GM19239 (cell line): ENCODE results near the gene CCDC78.
"Not testable (repeated sequence)": the region's sequence is repeated elsewhere in the genome, so short reads cannot be mapped to it uniquely, and the experiment has no call there.

Experiments used
- DNase-seq: peaks from one replicate; pipeline ENCODE4 v3.0.0; 2011; ENCODE audit warnings: low spot score; ENCODE audit not compliant: insufficient read length
- FAIRE-seq: peaks from 2 replicates; lab custom pipeline; 2011; peaks lifted over from hg19 to GRCh38; lab: Jason Lieb, UNC

The CCDC78 gene

DNA sequence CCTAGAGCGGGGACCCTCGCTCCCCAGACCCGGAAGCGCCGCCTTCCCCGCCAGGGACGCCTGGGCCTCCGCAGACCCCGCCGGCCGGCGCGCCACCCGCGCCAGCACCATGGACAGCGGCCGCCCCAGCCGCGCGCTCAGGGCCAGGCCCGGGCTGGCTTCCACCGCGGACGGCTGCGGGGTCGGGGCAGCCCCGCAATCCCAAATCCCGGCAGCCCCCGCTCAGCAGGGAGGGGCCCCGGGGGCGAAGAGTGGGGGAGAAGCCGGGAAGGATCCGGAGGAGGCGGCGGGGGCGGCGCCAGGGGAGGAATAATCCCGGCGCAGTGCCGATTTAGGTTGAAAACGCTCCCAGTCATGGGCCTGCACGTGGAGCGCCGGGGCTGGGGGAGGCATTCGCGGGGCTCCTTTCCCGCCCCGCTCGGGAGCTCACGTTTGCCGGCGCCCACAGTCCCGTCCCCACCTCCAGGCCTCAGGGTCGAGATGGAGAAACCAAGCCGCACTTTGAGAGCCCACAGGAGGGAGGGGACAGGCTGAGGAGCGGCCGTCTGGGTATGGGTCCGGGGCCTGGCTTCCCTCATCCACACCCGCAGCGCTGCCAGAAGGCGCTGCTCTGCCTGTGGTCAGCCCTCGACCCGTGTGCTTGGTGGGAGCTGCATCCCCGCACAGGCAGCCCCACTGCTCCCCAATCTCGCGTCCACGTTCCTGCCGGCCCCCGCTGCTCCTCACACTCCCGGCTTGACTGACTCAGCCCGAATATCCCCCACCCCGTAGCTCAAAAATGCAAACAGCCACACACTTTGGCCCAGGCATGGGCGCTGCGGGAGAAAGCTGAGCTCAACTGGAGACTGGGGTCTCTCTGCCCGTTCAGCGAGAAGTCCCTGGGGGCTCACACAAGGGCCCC, 25.3 kb downstream of the CCDC78 start:
- FAIRE-seq (no peak), DNase-seq (no peak)

DNA sequence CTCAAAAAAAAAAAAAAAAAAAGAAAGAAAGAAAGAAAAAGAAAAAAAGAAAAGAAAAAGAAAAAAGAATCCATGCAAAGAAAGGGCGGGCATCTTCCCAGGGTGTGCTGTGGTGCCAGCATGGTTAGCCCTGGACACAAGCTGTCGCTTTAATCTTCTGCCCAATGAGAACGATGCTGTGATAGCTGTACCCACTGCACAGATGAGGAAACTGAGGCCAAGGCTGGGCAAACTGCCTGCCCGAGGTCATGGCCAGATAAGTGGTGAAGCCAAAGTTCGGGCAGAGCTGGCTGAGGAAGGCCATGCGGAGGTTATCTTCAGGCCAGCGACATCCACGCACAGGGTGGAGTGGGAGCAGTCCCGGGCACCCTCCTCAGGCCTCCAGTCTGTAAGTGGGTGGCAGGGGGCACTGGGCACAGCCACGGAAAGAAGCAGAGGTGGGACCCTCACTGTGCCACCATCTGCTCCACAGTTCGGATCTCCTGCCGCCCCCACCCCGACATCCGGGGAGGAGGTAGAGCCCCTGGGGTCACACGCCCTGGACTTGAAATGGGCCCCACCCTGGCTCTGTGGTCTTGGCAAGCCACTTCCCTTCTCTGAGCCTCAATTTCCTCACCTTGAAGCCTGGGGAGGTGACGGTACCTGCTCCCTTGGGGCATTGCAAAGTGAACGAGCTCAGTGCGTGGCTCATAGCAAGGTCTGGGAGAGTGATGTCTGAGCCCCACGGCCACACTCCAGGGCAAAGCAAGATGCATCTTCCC, 27.2 kb downstream of the CCDC78 start:
- no peak for FAIRE-seq

GRCh38 chr16:695355-696089, 30.7 kb downstream of the CCDC78 start:
- DNase-seq, result peak; percentile 83
- FAIRE-seq, result no peak

More for the DNA sequence above, 27.2 kb downstream of the CCDC78 start:
- DNase-seq, result no peak

DNA sequence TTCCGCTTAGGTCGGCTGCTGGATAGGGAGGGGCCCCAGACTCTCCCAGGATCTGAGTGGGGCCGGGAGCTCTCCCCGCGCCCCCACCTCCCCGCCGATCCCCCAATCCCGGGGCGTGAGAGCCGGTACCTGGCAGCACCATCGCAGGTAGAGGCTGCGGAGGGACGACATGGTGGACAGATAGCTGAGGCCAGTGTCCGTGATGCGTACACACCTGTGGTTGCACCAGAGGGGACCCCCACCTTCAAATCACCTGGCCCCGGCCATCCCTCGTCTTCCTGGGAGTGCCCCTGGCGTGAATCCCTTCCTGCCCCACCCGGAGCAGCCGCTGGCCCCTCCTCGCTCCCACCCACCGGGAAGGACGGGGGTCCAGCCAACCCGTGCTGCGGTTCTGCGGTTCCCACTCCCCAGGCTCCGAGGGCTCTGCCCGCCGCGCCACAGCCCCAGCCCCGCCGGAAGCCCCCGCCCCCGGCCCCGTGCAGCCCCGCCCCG, 31.3 kb downstream of the CCDC78 start:
- FAIRE-seq (no peak), DNase-seq (no peak)

GRCh38 chr16:694187-694862, 31.9 kb downstream of the CCDC78 start:
- no peak for DNase-seq
- no peak for FAIRE-seq

DNA sequence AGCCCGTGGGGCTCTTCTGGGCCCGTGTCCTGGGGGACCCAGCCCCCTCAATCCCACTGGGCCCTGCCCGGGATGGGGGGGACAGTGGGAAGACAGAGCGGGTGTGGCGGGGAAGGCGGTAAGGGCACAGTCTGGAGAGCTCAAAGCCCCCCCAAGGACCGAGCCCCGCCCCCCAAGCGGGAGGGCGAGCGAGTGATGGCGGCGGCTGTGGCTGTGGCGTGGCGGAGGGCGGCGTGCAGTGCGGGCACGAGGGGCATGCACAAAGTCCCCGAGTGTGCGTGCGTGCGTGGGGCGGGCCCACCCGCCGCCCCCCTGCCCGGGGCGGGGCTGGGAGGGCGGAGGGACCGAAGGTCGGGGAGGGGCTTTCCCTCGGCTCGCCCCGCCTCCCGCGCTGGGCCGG, 32.5 kb downstream of the CCDC78 start:
- DNase-seq (no peak), FAIRE-seq (no peak)

DNA sequence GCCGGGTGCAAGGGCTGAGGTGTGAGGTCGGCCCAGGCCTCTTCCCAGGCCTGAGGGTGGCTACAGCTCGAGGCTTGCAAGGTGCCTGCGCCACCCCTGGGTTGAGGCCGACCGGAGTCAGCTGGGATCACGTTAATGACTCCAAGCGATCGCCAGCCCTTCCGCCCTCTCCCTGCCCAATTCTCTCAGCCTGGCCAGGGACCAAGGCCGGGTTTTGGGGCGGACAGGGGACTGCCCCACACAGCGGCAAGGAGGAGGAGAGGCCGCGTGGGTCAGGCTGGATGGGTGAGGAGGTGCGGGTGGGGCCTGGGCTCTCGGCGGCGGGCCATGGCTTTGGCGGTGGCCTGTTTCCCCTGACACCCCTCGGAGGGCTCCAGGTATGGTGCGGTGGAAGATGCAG, 32.9 kb downstream of the CCDC78 start:
- no peak for FAIRE-seq
- no peak for DNase-seq

DNA sequence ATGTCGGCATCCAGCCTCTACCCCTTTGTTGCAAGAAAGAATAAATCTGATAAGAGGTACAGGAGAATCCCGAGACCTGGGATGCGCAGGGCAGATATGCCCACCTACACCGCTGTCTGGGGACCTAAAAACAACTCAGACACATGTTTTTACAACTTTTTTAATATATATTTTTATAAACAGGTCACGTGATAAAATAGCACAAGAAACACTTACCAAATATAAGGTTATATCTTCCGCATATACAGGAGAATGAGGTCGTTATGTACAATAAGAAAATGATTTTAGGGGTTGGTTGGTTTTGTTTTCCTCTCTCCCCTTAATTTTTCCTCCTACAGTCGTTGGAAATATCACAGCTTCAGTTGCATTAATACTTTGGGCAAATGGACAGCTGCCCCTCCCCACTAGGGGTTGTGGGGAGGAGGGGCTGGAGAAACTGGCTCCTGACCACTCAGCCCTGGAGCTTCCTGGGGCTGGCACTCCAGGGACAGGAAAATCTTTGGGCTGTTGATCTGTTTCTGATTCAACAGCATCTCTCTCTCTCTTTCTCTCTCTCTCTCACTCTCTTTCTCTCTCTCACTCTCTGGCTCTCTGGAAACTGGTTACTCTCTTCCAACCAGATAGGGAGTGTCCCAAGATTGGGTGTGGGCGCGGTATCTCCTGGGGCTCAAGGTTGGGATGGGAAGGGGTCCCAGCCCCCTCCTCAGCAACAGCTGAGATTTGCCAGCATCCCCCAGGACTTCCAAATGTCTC, 33.7 kb downstream of the CCDC78 start:
- no peak for DNase-seq
- FAIRE-seq, result no peak

DNA sequence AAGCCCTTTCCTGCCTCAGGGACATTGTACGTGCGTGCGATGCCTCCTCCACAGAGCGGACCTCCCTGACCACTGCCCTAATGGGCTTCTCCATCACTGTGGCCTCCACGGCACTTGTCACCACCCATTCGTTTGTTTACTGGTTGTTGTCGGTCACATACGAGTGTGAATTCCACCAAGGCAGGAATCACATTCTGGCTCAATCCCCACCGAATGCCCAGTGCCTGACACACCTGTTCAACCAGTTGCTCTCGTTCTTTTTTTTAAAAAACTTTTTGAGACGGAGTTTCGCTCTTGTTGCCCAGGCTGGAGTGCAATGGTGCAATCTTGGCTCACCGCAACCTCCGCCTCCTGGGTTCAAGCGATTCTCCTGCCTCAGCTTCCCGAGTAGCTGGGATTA, 35.0 kb downstream of the CCDC78 start:
- DNase-seq, FAIRE-seq: not testable (repeated sequence)

DNA sequence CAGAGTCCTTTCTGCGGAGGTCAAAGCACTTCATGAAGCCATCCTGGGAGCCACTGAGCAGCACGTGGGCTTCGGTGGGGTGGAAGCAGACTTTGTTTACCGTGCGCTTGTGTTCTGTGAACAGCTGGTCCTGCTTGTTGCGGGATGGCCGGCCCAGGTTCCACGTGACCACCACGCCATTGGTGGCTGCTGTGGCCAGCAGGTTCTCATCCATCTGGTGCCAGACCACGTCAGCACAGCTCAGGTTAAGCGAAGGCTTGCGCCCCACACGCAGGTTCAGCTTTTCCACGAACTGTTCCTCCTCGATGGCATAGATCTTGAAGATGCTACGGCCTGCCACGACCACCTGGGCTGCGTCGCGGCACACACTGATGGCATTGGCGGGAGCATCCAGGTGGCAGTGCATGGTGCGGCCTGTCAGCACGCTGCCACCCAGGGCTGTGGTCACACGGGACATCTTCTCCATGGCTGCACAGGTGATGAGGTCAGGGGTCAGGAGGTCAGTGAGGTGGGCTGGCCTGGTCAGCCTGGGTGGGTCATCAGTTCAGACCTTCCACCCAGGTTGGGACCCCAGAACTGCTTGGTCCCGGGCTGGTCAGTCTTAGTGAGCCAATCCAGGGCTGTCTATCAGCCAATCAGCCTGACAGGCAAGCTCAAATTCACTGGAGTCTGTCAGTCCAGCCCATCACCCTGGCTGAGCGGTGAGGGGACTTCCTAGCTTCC, 36.9 kb downstream of the CCDC78 start:
- FAIRE-seq (no peak), DNase-seq (no peak)

- no peak for FAIRE-seq
- DNase-seq, result no peak
These were observed 38.7 kb downstream of the CCDC78 start for GRCh38 chr16:687499-687898.

DNA sequence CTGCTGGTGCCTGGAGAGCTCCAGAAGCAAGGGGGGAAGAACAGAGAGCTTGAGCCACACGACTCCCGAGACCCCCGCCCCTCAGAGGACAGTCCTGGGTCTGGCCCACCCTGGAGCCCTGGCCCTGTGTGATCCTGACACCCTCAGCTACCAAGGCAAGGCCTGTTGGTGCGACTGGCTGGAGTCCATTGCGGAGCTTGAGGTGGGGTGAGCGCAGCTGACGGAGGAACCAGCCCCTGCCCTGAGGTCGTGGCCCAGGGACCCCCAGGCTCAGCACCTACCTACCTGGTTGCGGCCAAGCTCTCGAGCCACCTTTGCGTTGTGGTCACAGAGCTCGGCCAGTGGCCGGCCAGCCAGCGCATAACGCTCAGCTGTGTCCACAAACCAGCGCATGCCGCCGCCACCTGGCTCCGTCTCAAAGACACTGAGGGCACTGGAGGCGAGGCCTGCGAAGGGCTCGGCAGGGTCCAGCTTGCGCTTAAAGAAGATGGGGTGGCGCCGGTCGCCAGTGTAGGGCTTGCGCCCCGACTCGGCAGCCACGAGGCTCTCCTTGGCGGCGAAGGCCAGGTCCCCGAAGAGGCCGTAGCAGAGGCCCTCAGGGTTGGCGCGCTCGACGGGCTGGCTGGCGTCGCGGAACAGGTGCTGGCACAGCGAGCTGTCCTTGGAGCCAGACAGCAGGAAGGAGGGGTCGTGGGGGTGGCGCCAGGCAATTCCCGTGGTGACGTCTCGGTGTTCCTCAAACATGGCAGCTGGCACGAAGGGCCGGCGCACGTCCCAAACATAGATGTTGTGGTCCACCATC, 39.6 kb downstream of the CCDC78 start:
- FAIRE-seq (no peak), DNase-seq (no peak)

- DNase-seq, result no peak
- FAIRE-seq, result no peak
These were observed 40.3 kb downstream of the CCDC78 start for GRCh38 chr16:685967-686366.

DNA sequence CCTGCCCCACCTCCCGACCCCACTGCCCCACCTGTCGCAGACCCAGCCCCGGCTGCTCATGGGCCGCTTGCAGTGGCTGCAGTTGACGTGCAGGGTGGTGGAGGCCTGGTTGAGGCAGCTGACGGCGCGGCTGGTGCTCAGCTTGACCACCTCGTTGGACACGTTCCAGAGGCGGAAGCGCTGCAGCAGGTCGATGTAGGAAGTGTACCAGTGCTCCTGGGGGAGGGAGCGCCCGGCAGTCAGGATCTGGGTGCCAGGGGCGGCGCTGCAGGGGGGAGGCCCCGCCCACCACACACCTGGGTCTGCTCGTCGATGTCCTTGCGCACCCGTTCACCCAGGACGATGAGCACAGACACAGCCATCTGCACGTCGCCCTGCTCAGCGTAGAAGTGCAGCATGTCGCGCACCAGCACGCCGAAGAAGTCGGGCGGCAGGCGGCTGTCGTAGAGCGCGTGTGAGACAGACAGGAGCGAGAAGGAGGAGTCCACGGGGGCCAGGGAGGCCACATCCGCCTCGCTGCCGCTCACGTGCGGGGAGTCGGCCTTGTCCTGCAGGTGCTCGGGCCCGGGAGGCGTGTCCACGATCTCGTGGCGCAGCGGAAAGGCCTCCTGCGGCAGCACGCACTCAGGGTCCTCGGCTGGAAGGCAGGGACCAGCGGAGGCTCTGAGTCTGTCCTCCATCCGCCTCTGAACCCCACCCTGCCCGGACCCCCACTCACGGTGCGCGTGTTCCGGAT, 41.1 kb downstream of the CCDC78 start:
- DNase-seq (no peak), FAIRE-seq (no peak)

- DNase-seq (peak; percentile 100), FAIRE-seq (peak; percentile 97)
These were observed 42.0 kb downstream of the CCDC78 start, which contains the start of gene JMJD8 for GRCh38 chr16:684071-684794. JMJD8 (minus strand) TSS chr16:684334; CDS start chr16:684319, 15 bp downstream.

GRCh38 chr16:683396-684070, 42.7 kb downstream of the CCDC78 start:
- DNase-seq (no peak), FAIRE-seq (peak; percentile 21)
